PC-9 (cell line): Measurements from ENCODE around the gene FOXN3. TPM values are rescaled to one million over a fixed set of nuclear protein-coding genes. Genes with fewer than 3 reads are reported as not detected.

Experiments
- BruUV-seq: library from RNA; stranded (reverse); fragments of 400-500 nt; replicated peaks from 2 replicates; lab custom pipeline; 2021; lab: Mats Ljungman, UMichigan
- CTCF ChIA-PET: fragments of 300-600 bp; sonication (Branson Sonifier 250); formaldehyde crosslinking; loops from one replicate; lab custom pipeline; 2022; ENCODE audit warnings: antibody characterized with exemption; lab: Charles Lee
- POLR2A ChIA-PET: fragments of 300-600 bp; sonication (Branson Sonifier 250); formaldehyde crosslinking; loops from one replicate; lab custom pipeline; 2022; ENCODE audit warnings: antibody characterized with exemption; ENCODE audit not compliant: unreplicated experiment; lab: Charles Lee
- DNase-seq, 2 experiments: peaks; one replicate each; pipeline versions ENCODE4 v3.0.0 to v3.0.0-alpha.2; 2015 to 2022; ENCODE audit warnings: mixed read lengths in 1 of 2
- H2AFZ ChIP-seq: fragments of 200-600 bp; sonication (generic); 2 replicates; pipeline ENCODE4 v1.8.1; 2017; ENCODE audit warnings: antibody characterized with exemption
- H3F3A ChIP-seq: fragments of 200-600 bp; sonication (generic); 2 replicates; pipeline ENCODE4 v1.8.1; 2017; ENCODE audit warnings: antibody characterized with exemption, mild to moderate bottlenecking, low read depth; ENCODE audit not compliant: insufficient read depth
- H3K27ac ChIP-seq: fragments of 200-600 bp; sonication (generic); 2 replicates; pipeline ENCODE4 v1.6.1; 2016; ENCODE audit warnings: mixed run types
- H3K27me3 ChIP-seq: fragments of 200-600 bp; sonication (generic); 2 replicates; pipeline ENCODE4 v1.6.1; 2016; ENCODE audit warnings: low read depth, mixed run types; ENCODE audit not compliant: insufficient read depth
- H3K36me3 ChIP-seq: fragments of 200-600 bp; sonication (generic); 2 replicates; pipeline ENCODE4 v1.6.1; 2016; ENCODE audit warnings: low read depth, mixed run types
- H3K4me1 ChIP-seq: fragments of 200-600 bp; sonication (generic); replicated peaks from 2 replicates; pipeline ENCODE4 v1.6.1; 2016; ENCODE audit warnings: mixed run types; ENCODE audit not compliant: insufficient read depth
- H3K4me2 ChIP-seq: fragments of 200-600 bp; sonication (generic); 2 replicates; pipeline ENCODE4 v1.6.1; 2017; ENCODE audit warnings: mixed run types
- H3K4me3 ChIP-seq: fragments of 200-600 bp; sonication (generic); 2 replicates; pipeline ENCODE4 v1.6.1; 2016; ENCODE audit warnings: mixed run types
- H3K79me2 ChIP-seq: fragments of 200-600 bp; sonication (generic); 2 replicates; pipeline ENCODE4 v1.6.1; 2017; ENCODE audit warnings: low read depth, mixed run types
- H3K9me2 ChIP-seq: fragments of 200-600 bp; sonication (generic); 2 replicates; pipeline ENCODE4 v1.8.1; 2017; ENCODE audit warnings: mild to moderate bottlenecking; ENCODE audit not compliant: insufficient read depth
- H3K9me3 ChIP-seq: fragments of 200-600 bp; sonication (generic); 2 replicates; pipeline ENCODE4 v1.8.1; 2016; ENCODE audit warnings: low read depth; ENCODE audit not compliant: insufficient read depth
- H4K20me1 ChIP-seq: fragments of 200-600 bp; sonication (generic); 2 replicates; pipeline ENCODE4 v1.8.1; 2017; ENCODE audit not compliant: insufficient read depth
- CTCF ChIP-seq: fragments of 200-600 bp; sonication (generic); conservative IDR thresholded peaks from 2 replicates; pipeline ENCODE4 v1.6.1; 2017; ENCODE audit warnings: mixed run types, antibody characterized with exemption, mild to moderate bottlenecking, moderate library complexity
- EZH2 ChIP-seq: fragments of 200-600 bp; sonication (generic); IDR thresholded peaks from 2 replicates; pipeline ENCODE4 v1.8.0; 2017; ENCODE audit warnings: antibody characterized with exemption, low read depth
- intact Hi-C: fragments of 100-400 bp; cut with micrococcal nuclease; formaldehyde crosslinking; loops from one replicate; pipeline ENCODE4 v1.10.0; 2022; ENCODE audit not compliant: unreplicated experiment
- total RNA-seq: library from RNA; stranded (reverse); gene quantifications from 2 replicates; pipeline ENCODE4 v1.2.3, GENCODE V29; 2021

FOXN3 gene
- total RNA-seq, 1 experiment from 2014 or later, result 4.2 TPM

DNA sequence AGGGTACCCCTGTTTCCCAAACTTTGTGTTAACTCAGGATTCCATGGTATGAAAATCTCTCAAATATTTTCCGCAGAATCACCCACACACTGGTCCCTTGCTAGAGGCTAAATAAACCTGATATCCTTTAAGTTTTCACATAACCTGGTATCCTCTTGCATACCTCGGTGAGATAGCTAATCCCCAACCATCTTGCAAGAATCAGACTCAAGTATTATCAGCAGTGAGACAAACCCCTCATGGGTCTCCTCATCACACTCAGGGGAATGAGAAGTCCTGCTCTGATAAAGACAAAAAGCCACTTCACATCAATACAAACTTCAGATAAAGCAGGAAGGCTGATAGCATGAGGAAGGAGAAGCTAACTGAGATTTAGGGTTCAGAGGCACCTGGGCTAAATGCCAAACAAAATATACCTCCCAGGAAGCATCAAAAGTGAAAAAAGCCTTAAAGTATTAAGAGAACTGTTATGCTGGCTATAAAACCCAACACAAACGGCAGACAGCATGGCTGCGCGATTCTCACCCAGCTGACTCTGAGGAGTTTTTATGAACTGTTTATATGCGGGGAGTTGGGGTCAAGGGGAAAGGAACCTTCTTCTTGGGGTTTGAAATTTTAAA, 96.5 kb downstream of the FOXN3 start:
- Histone ChIP-seq H3K27ac (no peak overlapping the region), H3K27me3 (0 out of 2 replicates have a peak, but pooled peaks cover 10% of the 10 kb centered on the region), H3K4me1 (no peaks in the 10 kb centered on the region), H4K20me1 (no peaks in the 10 kb centered on the region), H3K9me2 (no peaks in the 10 kb centered on the region), H2AFZ (no peak overlapping the region), H3K36me3 (no peaks in the 10 kb centered on the region), H3K4me3 (no peak overlapping the region), H3K79me2 (no peaks in the 10 kb centered on the region), H3K9me3 (no peaks in the 10 kb centered on the region), H3K4me2 (no peak overlapping the region), H3F3A (no peaks in the 10 kb centered on the region)
- BruUV-seq, result no TSS peak
- TF ChIP-seq CTCF (no peak), EZH2 (no peak)
- DNase-seq, result no peak
- ChIA-PET CTCF (no interaction called here), POLR2A (no interaction called here)
- intact Hi-C loops, result no loop called here

GRCh38 chr14:89319687-89320086, 97.3 kb downstream of the FOXN3 start:
- Histone ChIP-seq H3K27ac (no peak overlapping the region), H3K27me3 (0 out of 2 replicates have a peak, but pooled peaks cover 13% of the 10 kb centered on the region), H3K9me2 (no peaks in the 10 kb centered on the region), H3F3A (no peaks in the 10 kb centered on the region), H3K9me3 (no peaks in the 10 kb centered on the region), H3K4me2 (no peak overlapping the region), H3K4me1 (no peaks in the 10 kb centered on the region), H3K36me3 (no peaks in the 10 kb centered on the region), H3K4me3 (no peak overlapping the region), H4K20me1 (no peaks in the 10 kb centered on the region), H2AFZ (no peak overlapping the region), H3K79me2 (no peaks in the 10 kb centered on the region)
- TF ChIP-seq CTCF (no peak), EZH2 (no peak)
- ChIA-PET POLR2A (no interaction called here), CTCF (no interaction called here)
- DNase-seq, result no peak
- no TSS peak for BruUV-seq
- intact Hi-C loops, result loop anchor here (10.0 kb wide), 1 partner anchor 275 kb away; no protein-coding TSS in a partner anchor

DNA sequence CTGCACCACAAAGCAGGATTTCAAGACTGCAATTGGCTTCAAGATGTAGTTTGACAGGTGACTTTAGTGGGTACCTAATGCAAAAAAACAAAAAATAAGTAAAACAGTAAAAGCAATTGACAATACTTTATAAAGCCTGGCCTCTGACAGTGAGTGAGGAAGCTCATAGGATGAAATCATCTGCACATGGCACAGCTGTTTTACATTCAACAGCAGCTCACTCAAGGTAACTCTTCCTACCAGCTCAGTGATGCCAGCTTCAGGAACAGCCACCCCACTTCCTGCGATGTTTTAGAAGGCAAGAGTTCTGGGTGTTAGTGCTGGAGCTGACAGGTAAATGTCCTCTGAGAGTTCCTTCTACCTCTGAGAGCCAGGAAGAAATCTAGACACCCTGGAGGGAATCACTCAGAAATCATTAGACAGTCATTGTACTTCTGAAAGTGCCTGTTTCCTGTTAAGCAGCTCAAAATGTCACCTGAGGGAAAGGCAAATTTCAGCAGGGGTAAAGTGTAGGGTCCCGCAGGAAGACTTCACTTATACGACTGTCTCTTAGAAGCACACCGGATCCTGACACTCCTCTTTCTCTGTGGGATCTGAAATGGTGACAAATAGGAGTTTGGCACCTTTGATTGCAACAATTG, 99.9 kb downstream of the FOXN3 start:
- ChIA-PET POLR2A (no interaction called here), CTCF (no interaction called here)
- Histone ChIP-seq H3K79me2 (no peaks in the 10 kb centered on the region), H3F3A (no peaks in the 10 kb centered on the region), H3K4me3 (no peak overlapping the region), H3K36me3 (no peaks in the 10 kb centered on the region), H3K9me3 (no peaks in the 10 kb centered on the region), H3K27me3 (0 out of 2 replicates have a peak, but pooled peaks cover 13% of the 10 kb centered on the region), H3K4me2 (no peak overlapping the region), H3K4me1 (no peaks in the 10 kb centered on the region), H2AFZ (no peak overlapping the region), H3K27ac (no peak overlapping the region), H4K20me1 (no peaks in the 10 kb centered on the region), H3K9me2 (no peaks in the 10 kb centered on the region)
- no peak for DNase-seq
- no peak for TF ChIP-seq EZH2
- TF ChIP-seq CTCF, result no peak
- intact Hi-C loops, result loop anchor here (10.0 kb wide), 1 partner anchor 272 kb away; no protein-coding TSS in a partner anchor
- BruUV-seq, result no TSS peak
